Activated T-cell treated with anti-CD3 and anti-CD28 coated beads for 1 hour (primary cell): Measurements from ENCODE around the gene GSN.

Source experiments
- DNase-seq: peaks from one replicate; pipeline ENCODE4 v3.0.0-alpha.2; 2020; ENCODE audit warnings: low read depth

GSN gene

GRCh38 chr9:121273064-121273775 is 5.3 kb downstream of the GSN start:
- no peak for DNase-seq

DNA sequence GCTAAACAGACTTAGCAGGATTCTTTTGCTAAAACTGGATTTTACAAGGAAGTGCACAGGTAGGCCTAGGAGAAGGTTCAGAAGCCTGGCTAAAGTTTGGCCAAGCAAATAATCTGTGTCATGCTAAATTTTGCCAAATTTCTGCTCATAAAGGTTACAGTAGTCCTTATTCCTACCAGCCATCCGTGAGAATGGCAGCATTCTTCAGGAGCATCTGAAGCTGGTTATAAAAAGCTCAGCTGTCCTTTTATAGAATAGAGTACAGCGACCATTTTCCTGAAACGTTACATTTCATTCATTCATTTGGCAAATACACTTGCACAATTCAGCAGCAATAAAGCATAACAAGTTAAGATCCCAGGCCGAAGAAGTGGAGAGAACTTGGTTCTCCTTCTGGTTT is 6.9 kb downstream of the GSN start:
- DNase-seq: no peak

- DNase-seq: no peak
These were observed 8.1 kb downstream of the GSN start for GRCh38 chr9:121275781-121276658.

DNA sequence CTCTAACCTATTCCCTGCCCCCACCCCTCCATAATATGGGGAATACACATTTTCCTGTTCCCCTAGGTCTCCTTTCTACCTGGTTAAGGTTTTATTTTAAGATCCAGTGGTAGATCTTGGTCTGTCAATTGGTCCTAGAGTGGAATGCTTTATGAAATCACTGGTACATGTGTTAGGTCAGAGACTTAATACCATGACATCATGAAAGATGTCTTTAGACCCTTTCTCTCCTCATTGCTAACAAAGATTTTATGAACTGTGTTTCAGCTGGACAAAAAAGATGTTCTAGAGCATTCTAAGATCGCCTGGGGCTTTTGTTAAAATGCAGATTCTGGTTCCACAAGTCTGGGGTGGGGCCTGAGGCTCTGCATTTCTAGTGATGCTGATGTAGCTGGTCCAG is 9.1 kb downstream of the GSN start:
- DNase-seq: no peak

DNA sequence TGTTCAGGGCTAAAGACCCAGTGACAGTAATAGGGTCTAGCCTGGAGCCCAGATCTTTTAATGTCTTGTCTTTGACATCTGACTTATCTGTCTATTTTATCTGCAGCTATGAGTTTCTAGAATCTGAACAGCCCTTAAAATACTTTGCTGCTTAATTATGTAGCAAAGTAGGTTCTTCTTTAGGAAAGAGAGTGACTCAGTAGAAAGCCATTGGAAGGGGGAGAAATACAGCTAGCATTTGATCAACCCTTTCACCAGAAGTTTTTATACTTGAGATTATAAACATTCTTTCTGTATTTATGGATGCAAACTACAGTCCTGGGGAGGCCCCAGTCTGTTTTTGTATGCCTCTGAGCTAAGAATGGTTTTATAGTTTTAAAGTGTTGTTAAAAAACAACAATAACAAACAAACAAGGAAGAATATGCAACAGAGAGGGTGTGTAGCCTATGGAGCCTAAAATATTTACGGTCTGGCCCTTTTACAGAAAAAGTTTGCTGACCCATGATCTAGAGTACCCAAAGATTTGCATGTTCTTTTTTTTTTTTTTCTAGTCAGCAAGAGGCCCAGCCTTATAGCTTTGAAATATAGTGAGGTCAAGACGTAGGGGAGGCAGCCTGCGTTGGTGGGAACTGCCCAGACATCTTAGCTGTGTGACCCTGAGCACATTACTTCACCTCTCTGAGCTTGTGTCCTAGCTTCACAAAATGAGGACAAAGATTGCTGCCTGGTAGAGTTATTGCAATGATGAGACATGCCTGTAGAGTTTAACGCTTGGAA is 9.7 kb downstream of the GSN start:
- DNase-seq: no peak

GRCh38 chr9:121278477-121279261 is 10.7 kb downstream of the GSN start:
- DNase-seq: no peak

GRCh38 chr9:121279776-121280388 is 11.9 kb downstream of the GSN start:
- DNase-seq: no peak

DNA sequence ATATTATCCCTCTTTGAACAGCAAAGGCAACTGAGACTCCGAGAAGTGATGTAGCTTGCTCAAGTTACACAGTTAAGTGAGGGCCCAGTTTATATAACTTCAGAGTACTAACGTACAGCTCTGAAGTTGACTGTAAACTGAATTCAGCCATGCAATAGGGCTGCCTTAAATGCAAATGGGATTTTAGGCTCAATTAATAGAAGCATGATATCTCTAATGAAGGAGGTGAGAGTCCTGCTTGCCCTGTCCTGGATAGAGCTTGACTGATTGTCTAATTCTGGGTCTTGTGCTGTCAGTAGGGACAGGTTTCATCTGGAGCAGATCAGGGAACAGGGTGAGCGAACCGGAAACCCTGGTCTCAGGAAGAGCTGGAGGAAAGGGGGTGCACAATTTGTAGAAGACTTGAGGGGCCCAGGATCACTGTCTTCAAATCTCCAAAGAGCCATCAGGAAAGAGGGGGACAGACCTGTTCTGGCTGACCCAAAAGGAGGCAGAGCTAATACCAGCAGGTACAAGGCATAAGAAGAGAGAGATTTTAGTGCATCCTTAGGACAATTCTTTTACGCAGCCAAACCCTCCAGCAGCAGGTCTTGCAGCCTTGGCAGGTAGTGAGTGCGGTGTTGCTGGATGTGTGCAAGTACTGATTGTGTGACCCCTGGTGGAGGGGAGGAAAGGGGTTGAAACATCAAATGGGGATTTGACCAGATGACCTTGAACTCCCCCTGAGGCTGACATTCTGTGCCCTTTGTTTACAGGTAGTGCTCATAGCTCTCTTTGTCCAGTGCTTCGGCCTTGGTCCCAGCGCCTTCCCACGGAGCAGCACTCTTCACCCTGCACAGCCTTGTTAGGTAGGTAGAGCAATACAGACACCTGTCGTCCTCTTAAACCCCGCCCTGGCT is 13.0 kb downstream of the GSN start:
- no peak for DNase-seq

- DNase-seq: no peak
These were observed 13.8 kb downstream of the GSN start for GRCh38 chr9:121281614-121282276.

- DNase-seq: no peak
These were observed 14.5 kb downstream of the GSN start for GRCh38 chr9:121282277-121283079.

DNA sequence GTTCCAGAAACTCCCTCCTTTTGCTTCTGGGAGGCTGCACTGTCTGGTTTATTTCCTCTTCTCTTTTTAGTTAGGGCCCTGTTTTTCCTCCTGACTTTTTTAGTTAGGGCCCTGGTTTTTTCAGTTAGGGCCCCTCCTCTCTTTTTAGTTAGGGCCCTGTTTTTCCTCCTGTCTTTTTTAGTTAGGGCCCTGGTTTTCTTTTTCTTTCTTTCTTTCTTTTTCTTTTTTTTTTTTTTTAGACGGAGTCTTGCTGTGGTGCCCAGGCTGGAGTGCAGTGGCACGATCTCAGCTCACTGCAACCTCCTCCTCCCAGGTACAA is 15.1 kb downstream of the GSN start:
- DNase-seq: no peak

GRCh38 chr9:121283856-121284732 is 16.1 kb downstream of the GSN start:
- no peak for DNase-seq

DNA sequence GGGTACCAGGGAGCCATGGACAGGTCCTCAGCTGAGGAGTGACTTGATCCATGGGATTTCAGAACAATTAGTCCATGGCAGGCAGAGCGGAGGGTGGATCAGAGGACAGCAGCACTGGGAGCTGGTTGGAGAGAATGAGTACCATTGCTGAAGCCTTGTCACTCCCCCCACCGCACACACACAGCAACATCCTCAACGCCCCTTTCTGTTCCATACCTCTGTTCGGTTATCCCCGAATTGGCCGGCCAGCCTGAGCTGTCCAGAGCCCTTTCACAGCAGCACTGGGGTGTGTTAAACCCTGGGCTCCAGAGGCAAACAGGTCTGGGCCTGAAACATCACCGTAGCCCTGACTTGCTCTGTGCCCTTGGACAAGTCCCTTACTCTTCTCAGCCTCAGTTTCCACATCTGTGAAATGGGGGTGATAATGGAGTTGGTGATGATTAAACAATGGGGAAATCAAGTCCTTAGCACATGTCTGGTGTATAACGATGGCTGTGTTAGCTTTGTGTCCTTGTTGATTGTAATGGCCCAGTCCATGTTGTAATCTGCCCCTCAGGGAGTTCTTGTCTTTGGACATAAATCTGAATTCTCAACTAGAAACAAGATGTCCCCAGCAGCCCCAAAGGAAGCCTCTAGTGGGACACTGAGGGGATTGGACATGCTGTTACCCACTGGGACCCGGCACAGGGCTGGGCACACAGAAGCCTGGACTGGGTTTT is 16.9 kb downstream of the GSN start:
- no peak for DNase-seq

DNA sequence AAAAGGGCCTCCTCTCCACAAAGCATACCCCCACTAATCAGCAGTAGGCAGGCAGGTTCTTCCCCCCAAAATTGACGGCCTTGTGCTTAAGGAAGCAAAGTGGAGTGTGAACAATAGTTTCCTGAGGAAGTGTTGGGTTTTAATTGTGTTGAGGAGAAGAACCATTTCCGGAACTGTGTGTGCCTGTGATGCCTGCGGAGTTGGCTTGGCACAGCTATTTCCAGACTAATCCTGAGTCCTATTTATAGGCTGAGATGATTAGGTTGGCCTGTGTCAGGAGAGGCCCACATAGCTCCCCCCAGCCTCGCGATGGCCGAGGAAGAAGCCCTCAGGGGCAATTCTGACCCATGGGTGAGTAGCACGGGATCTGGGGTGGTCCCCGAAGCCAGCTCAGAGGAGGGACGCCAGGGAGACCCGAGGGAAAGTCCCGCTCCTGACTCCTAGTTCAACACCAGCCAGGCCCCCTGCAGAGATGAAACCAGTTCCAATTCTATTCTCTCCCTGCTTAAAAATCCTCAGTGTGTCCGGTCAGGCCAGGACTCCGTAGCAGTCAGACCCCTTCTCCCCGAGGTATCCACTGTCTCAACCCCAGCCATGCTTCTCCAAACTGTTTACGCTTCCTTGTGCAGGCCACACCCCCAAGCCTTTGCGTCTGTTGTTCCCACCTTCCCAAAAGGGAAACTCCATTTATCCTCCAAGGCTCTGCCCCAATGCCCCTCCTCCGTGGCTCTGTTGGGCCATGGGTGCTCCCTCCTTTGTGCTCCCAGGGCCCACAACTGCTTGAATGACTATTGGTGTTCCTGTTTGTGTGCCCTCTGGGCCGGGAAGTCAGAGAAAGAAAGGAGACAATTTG is 18.1 kb downstream of the GSN start:
- DNase-seq: no peak

DNA sequence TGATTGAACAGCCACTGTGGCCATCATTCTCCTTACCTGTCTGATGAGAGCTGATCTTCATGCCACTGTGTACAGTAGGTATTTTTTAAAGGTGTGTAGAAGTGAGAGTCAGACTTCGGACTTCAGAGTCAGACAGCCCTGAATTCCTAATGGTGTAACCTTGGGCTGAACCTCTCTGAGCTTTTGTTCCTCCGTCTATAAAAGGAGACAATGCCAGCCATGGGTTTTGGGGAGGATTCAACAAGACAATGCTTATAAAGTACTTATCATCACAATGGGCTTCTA is 18.7 kb downstream of the GSN start:
- DNase-seq: no peak

DNA sequence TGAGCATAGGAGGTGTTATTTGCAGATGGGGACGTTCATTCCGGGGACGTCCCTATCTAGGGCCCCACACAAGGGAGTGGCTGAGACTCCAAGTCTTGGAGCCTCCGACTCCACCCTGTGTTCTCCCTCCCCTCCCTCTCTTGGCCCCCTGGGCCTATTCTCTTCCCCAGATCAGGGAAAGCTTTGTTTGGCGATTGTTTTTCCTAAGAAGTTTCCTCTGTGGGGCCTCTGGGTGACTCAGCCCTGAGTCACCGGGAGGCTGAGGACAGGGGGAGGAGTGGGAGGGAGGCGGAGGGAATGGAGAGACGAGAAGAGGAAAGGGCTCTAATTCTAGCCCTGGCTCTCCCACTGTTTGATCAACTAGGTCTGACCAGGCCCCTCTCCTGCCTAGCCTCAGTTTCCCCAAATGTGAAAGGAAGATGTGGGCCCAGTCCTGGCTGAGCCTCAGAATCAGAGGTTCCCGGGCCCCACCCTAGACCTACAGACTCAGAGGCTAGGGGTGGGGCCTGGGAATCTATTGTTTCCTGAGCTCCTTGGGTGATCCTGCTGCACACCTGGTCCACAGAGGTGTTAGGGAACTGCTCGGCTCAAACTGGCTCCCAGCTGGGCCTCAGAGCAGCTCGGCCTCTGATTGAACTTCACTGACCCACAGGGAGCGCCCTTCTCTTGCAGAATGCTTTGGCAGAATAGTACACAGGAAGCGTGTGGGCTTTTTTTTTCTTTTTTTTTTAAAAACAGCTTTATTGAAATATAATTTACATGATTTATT is 19.2 kb downstream of the GSN start:
- no peak for DNase-seq
